Ecto neural progenitor cell (in vitro differentiated cells): ENCODE data around the gene FXYD6.

Source experiments
- DNase-seq: peaks from one replicate; pipeline ENCODE4 v3.0.0-alpha.2; 2018; ENCODE audit warnings: low spot score

Gene FXYD6

GRCh38 chr11:117792241-117792640 lies 84.2 kb downstream of the FXYD6 start:
- no peak for DNase-seq

GRCh38 chr11:117790279-117790678 lies 86.2 kb downstream of the FXYD6 start:
- DNase-seq: no peak

- no peak for DNase-seq
These were observed 87.2 kb downstream of the FXYD6 start for GRCh38 chr11:117789241-117789640.
